HG03095 (cell line): Measurements from ENCODE around the gene ADAMTS20.
"Not testable (repeated sequence)": the region's sequence is repeated elsewhere in the genome, so short reads cannot be mapped to it uniquely, and the experiment has no call there.

Source experiments
- ATAC-seq: cut with Tn5 transposase; IDR thresholded peaks from one replicate; pipeline ENCODE4 v1.9.1; 2021; ENCODE audit warnings: moderate library complexity; ENCODE audit not compliant: unreplicated experiment

Gene ADAMTS20

GRCh38 chr12:43362910-43363694 is 188.9 kb downstream of the ADAMTS20 start:
- no peak for ATAC-seq

- no peak for ATAC-seq
Measured at GRCh38 chr12:43361031-43361710, 190.8 kb downstream of the ADAMTS20 start.

- ATAC-seq = not testable (repeated sequence)
Measured at GRCh38 chr12:43360001-43360400, 192.0 kb downstream of the ADAMTS20 start.

- no peak for ATAC-seq
Measured at GRCh38 chr12:43357141-43357540, 194.9 kb downstream of the ADAMTS20 start.

GRCh38 chr12:43352001-43352400 is 200.0 kb downstream of the ADAMTS20 start:
- ATAC-seq = no peak

GRCh38 chr12:43349863-43350262 is 202.1 kb downstream of the ADAMTS20 start:
- ATAC-seq = no peak

- ATAC-seq = no peak
Measured at GRCh38 chr12:43348221-43348620, 203.8 kb downstream of the ADAMTS20 start.

GRCh38 chr12:43347026-43347425 is 205.0 kb downstream of the ADAMTS20 start:
- no peak for ATAC-seq

GRCh38 chr12:43345023-43345422 is 207.0 kb downstream of the ADAMTS20 start:
- ATAC-seq = no peak

- not testable (repeated sequence) for ATAC-seq
Measured at GRCh38 chr12:43341785-43342313, 210.2 kb downstream of the ADAMTS20 start.

GRCh38 chr12:43338848-43339526 is 213.0 kb downstream of the ADAMTS20 start:
- ATAC-seq = peak; percentile 47

- ATAC-seq = peak; percentile 42
Measured at GRCh38 chr12:43337571-43338444, 214.2 kb downstream of the ADAMTS20 start.

- ATAC-seq = no peak
Measured at GRCh38 chr12:43336962-43337555, 214.9 kb downstream of the ADAMTS20 start.

GRCh38 chr12:43333644-43334043 is 218.4 kb downstream of the ADAMTS20 start:
- ATAC-seq = no peak

- ATAC-seq = no peak
Measured at GRCh38 chr12:43332977-43333640, 218.9 kb downstream of the ADAMTS20 start.

- ATAC-seq = no peak
Measured at GRCh38 chr12:43331935-43332334, 220.1 kb downstream of the ADAMTS20 start.

GRCh38 chr12:43329375-43329774 is 222.6 kb downstream of the ADAMTS20 start:
- no peak for ATAC-seq

- peak; percentile 73 for ATAC-seq
Measured at GRCh38 chr12:43325786-43326185, 226.2 kb downstream of the ADAMTS20 start.

GRCh38 chr12:43320281-43320680 is 231.7 kb downstream of the ADAMTS20 start:
- ATAC-seq = no peak

- ATAC-seq = no peak
Measured at GRCh38 chr12:43318021-43318420, 234.0 kb downstream of the ADAMTS20 start.
